Measurements from ENCODE around the gene SASH1. TPM values are rescaled to one million over a fixed set of nuclear protein-coding genes. Genes with fewer than 3 reads are reported as not detected.

SASH1 gene
- total RNA-seq, 1 experiment from 2014 or later, result 6.6 TPM

DNA sequence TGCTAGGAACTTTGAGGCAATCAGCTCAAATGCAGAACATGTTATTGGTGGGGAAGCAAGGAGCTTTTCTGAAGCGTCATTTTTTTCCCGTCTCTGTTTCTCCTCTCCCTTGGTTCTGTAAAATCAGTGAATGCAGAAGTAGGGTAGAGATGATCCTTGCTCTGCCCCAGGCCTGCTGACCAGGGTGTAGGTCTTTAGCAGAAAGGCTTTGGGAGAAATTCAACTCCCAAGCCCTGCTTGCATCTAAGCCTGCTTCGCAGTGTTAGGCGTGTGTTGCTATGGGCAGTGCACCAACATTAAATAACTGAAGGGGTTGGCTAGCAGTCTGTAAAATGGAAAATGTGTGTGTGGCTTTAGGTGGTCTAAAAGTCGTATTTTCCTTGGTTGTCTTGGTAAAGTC is 45.9 kb downstream of the SASH1 start:
- no peaks in the 10 kb centered on the region for H3K9me3 ChIP-seq (ENCODE audit: control insufficient read depth, insufficient read depth, low read depth, low read length)
- no peak for ATAC-seq
- ChIA-PET CTCF (no interaction called here), POLR2A (no interaction called here)
- DNase-seq (ENCODE audit: low read depth, low spot score), result no peak
- H3K4me1 ChIP-seq (ENCODE audit: control insufficient read depth, insufficient read depth, low read length), result no peaks in the 10 kb centered on the region
- BruUV-seq (replicated peaks), result no TSS peak
- H3K27ac ChIP-seq (ENCODE audit: low read length), result no peak overlapping the region
- no peaks in the 10 kb centered on the region for H3K36me3 ChIP-seq (ENCODE audit: control insufficient read depth, insufficient read depth, low read length)
- intact Hi-C loops (cut with micrococcal nuclease; ENCODE audit: unreplicated experiment) (no loop called here), in situ Hi-C loops (cut with HindIII; ENCODE audit: low pct_unique_long_range_greater_than_20kb, low sequenced_read_pairs) (no loop called here)
- TF ChIP-seq TCF7L2 (IDR thresholded peaks at IDR 0.05; ENCODE audit: low read depth, low read length) (no peak), POLR2AphosphoS5 (IDR thresholded peaks at IDR 0.05; ENCODE audit: low read depth, low read length) (no peak), SIN3A (IDR thresholded peaks at IDR 0.05; ENCODE audit: borderline replicate concordance, insufficient read depth, low read depth, low read length) (no peak)
- TF ChIP-seq, protein P1, sequence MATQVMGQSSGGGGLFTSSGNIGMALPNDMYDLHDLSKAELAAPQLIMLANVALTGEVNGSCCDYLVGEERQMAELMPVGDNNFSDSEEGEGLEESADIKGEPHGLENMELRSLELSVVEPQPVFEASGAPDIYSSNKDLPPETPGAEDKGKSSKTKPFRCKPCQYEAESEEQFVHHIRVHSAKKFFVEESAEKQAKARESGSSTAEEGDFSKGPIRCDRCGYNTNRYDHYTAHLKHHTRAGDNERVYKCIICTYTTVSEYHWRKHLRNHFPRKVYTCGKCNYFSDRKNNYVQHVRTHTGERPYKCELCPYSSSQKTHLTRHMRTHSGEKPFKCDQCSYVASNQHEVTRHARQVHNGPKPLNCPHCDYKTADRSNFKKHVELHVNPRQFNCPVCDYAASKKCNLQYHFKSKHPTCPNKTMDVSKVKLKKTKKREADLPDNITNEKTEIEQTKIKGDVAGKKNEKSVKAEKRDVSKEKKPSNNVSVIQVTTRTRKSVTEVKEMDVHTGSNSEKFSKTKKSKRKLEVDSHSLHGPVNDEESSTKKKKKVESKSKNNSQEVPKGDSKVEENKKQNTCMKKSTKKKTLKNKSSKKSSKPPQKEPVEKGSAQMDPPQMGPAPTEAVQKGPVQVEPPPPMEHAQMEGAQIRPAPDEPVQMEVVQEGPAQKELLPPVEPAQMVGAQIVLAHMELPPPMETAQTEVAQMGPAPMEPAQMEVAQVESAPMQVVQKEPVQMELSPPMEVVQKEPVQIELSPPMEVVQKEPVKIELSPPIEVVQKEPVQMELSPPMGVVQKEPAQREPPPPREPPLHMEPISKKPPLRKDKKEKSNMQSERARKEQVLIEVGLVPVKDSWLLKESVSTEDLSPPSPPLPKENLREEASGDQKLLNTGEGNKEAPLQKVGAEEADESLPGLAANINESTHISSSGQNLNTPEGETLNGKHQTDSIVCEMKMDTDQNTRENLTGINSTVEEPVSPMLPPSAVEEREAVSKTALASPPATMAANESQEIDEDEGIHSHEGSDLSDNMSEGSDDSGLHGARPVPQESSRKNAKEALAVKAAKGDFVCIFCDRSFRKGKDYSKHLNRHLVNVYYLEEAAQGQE (IDR thresholded peaks at IDR 0.05; ENCODE audit: insufficient read depth in 1 of 2, low read depth in 2 of 2, low read length in 1 of 2), result no peak
- H3K4me3 ChIP-seq (ENCODE audit: low read depth in 2 of 2, low read length in 2 of 2), result no peak overlapping the region
- no peaks in the 10 kb centered on the region for H3K27me3 ChIP-seq (ENCODE audit: control insufficient read depth, insufficient read depth, low read length)

DNA sequence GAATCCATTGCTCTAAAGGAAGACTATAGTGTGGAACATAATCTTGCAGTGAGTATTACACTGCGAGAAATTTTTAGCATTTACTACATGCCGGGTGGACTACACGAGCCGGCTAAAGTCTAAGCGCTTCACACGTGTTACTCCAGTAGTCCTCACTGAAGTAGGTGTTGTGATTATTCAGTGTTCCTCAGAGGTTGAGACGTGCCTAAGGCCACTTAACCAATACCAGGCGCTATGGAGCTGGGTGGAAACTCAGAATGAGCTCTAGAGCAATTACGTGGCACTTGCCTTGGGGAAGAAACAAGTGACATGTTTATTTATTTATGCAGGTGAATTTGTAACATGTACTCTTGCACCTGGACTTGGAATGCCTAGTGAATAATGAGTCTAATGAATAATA is 46.4 kb downstream of the SASH1 start:
- no peak for ATAC-seq
- Histone ChIP-seq H3K4me3 (ENCODE audit: low read depth in 2 of 2, low read length in 2 of 2) (no peak overlapping the region), H3K36me3 (ENCODE audit: control insufficient read depth, insufficient read depth, low read length) (no peaks in the 10 kb centered on the region), H3K9me3 (ENCODE audit: control insufficient read depth, insufficient read depth, low read depth, low read length) (no peaks in the 10 kb centered on the region), H3K4me1 (ENCODE audit: control insufficient read depth, insufficient read depth, low read length) (no peaks in the 10 kb centered on the region), H3K27me3 (ENCODE audit: control insufficient read depth, insufficient read depth, low read length) (no peaks in the 10 kb centered on the region), H3K27ac (ENCODE audit: low read length) (no peak overlapping the region)
- TF ChIP-seq, protein P1 (IDR thresholded peaks at IDR 0.05; ENCODE audit: insufficient read depth in 1 of 2, low read depth in 2 of 2, low read length in 1 of 2), result no peak
- TF ChIP-seq, protein P2, sequence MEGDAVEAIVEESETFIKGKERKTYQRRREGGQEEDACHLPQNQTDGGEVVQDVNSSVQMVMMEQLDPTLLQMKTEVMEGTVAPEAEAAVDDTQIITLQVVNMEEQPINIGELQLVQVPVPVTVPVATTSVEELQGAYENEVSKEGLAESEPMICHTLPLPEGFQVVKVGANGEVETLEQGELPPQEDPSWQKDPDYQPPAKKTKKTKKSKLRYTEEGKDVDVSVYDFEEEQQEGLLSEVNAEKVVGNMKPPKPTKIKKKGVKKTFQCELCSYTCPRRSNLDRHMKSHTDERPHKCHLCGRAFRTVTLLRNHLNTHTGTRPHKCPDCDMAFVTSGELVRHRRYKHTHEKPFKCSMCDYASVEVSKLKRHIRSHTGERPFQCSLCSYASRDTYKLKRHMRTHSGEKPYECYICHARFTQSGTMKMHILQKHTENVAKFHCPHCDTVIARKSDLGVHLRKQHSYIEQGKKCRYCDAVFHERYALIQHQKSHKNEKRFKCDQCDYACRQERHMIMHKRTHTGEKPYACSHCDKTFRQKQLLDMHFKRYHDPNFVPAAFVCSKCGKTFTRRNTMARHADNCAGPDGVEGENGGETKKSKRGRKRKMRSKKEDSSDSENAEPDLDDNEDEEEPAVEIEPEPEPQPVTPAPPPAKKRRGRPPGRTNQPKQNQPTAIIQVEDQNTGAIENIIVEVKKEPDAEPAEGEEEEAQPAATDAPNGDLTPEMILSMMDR (IDR thresholded peaks at IDR 0.05), result no peak
- TF ChIP-seq POLR2AphosphoS5 (IDR thresholded peaks at IDR 0.05; ENCODE audit: low read depth, low read length) (no peak), TCF7L2 (IDR thresholded peaks at IDR 0.05; ENCODE audit: low read depth, low read length) (no peak), SIN3A (IDR thresholded peaks at IDR 0.05; ENCODE audit: borderline replicate concordance, insufficient read depth, low read depth, low read length) (no peak)
- CTCF ChIA-PET, result no interaction called here
- intact Hi-C loops (cut with micrococcal nuclease; ENCODE audit: unreplicated experiment), result no loop called here
- no peak for DNase-seq (ENCODE audit: low read depth, low spot score)
- in situ Hi-C loops (cut with HindIII; ENCODE audit: low pct_unique_long_range_greater_than_20kb, low sequenced_read_pairs), result no loop called here
- BruUV-seq (replicated peaks), result no TSS peak
- POLR2A ChIA-PET, result no interaction called here
